Loucy (cell line): ENCODE results near the gene FUOM.

Experiments used
- EZH2phosphoT487 ChIP-seq: fragments of 200-600 bp; IDR thresholded peaks from 2 replicates; pipeline ENCODE4 v1.6.1; 2018; ENCODE audit warnings: antibody characterized with exemption, mild to moderate bottlenecking, moderate library complexity, borderline replicate concordance
- TF ChIP-seq, protein P1 (sequence below): fragments of 200-600 bp; sonication (generic); conservative IDR thresholded peaks from 2 replicates; pipeline ENCODE4 v1.5.1; 2014; ENCODE audit warnings: mild to moderate bottlenecking, antibody characterized with exemption, low read length

DNA sequence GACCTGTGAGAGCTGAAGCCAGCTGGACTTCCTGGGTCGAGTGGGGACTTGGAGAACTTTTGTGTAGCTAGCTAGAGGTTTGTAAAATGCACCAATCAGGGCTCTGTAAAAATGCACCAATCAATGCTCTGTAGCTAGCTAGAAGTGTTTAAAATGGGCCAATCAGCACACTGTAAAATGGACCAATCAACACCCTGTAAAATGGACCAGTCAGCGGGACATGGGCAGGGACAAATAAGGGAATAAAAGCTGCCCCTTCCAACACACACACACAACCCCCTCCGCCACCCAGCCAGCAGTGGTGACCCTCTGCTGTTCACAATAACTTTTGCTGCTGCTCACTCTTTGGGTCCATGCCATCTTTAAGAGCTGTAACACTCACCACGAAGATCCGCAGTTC is 42.0 kb downstream of the FUOM start:
- TF ChIP-seq, protein P1, sequence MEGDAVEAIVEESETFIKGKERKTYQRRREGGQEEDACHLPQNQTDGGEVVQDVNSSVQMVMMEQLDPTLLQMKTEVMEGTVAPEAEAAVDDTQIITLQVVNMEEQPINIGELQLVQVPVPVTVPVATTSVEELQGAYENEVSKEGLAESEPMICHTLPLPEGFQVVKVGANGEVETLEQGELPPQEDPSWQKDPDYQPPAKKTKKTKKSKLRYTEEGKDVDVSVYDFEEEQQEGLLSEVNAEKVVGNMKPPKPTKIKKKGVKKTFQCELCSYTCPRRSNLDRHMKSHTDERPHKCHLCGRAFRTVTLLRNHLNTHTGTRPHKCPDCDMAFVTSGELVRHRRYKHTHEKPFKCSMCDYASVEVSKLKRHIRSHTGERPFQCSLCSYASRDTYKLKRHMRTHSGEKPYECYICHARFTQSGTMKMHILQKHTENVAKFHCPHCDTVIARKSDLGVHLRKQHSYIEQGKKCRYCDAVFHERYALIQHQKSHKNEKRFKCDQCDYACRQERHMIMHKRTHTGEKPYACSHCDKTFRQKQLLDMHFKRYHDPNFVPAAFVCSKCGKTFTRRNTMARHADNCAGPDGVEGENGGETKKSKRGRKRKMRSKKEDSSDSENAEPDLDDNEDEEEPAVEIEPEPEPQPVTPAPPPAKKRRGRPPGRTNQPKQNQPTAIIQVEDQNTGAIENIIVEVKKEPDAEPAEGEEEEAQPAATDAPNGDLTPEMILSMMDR = no peak
- no peak for TF ChIP-seq EZH2phosphoT487
